ENCODE measurements around the gene LRRC41.
"Not testable (repeated sequence)": the region's sequence is repeated elsewhere in the genome, so short reads cannot be mapped to it uniquely, and the experiment has no call there.

The LRRC41 gene

DNA sequence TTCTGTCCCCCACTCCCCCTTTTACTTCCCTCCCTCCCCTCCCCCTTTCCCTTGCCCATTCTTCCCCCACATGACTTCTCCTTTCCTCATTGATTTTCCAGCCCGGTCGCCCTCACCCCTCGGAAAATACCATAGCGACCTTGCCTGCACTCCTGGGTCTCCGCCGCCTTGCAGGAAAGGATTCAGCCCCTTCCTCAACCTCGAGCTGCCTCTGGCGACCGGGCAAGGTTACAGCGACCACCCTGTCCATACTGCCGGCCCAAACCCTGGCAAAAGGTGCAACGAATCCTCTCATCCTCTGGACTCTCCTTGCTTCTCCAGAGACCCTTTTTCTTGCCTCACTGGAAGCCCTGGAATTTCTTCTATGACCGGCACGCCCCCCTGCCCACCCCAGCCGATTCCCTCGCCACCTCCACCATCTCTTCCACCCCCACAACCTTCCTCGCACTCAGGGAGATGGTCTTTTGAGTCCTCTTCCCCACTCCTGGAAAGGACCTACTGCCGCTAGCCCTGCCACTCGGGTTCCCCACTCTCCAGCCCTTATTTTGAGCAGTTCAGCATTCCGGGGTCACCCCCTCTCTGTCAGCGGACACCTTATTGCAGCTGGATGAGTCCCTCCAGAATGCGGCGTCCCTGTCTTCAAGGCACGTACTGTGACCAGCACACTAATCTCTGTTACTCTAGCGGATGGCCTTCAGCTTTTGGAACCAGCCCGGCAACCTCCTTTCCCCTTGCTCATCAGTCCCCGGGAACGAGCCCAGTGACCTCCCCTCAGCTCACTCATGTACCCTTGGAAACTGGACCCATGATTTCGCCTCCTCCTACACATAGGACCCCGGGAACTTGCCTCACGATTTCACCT is 38.0 kb upstream of the LRRC41 start:
- no peaks in the 10 kb centered on the region for H3K4me1 ChIP-seq (ENCODE audit: control insufficient read depth, insufficient read depth, low read length)
- H3K36me3 ChIP-seq (ENCODE audit: control insufficient read depth, insufficient read depth, low read length): peaks cover 6% of the 10 kb centered on the region
- WGBS, 2 experiments: 62% methylated on average over 31 of the region's 31 CpGs
- H3K9me3 ChIP-seq (ENCODE audit: control insufficient read depth, low read length): no peaks in the 10 kb centered on the region
- no peaks in the 10 kb centered on the region for H3K27me3 ChIP-seq (ENCODE audit: control insufficient read depth, insufficient read depth, low read length, poor library complexity, severe bottlenecking)
- H3K4me3 ChIP-seq (ENCODE audit: insufficient read depth, low read depth, low read length): peak overlapping the region; percentile 88
- peak overlapping the region; percentile 87 for H3K27ac ChIP-seq (ENCODE audit: insufficient read depth, low read depth, low read length, poor library complexity, severe bottlenecking)

- Histone ChIP-seq H3K36me3 (ENCODE audit: control insufficient read depth, insufficient read depth, low read length) (peaks cover 6% of the 10 kb centered on the region), H3K4me1 (ENCODE audit: control insufficient read depth, insufficient read depth, low read length) (no peaks in the 10 kb centered on the region), H3K27me3 (ENCODE audit: control insufficient read depth, insufficient read depth, low read length, poor library complexity, severe bottlenecking) (no peaks in the 10 kb centered on the region), H3K4me3 (ENCODE audit: insufficient read depth, low read depth, low read length) (peak within 1 kb of the TSS; percentile 88), H3K9me3 (ENCODE audit: control insufficient read depth, low read length) (no peaks in the 10 kb centered on the region), H3K27ac (ENCODE audit: insufficient read depth, low read depth, low read length, poor library complexity, severe bottlenecking) (peak within 1 kb of the TSS; percentile 87)
- 0 to 1% methylated on average over 53 of the region's 53 CpGs for WGBS, 2 experiments
Observed at GRCh38 chr1:46340404-46341221, 37.2 kb upstream of the LRRC41 start, which contains the start of gene NSUN4. Gene NSUN4, plus strand, starts transcription at chr1:46340807. Its CDS starts 20 bp downstream, at chr1:46340827.

DNA sequence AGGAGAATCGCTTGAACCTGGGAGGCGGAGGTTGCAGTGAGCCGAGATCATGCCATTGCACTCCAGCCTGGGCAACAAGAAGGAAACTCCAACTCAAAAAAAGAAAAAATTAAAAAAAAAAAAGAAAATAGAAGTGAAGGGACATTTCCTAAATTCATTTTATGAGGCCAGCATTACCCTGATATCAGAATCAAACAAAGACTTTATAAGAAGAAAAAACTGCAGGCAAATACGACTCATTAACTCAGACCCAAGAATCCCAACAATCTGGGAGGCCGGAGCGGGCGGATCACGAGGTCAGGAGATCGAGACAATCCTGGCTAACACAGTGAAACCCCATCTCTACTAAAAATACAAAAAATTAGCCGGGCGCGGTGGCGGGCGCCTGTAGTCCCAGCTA is 34.0 kb upstream of the LRRC41 start:
- H3K27ac ChIP-seq (ENCODE audit: insufficient read depth, low read depth, low read length, poor library complexity, severe bottlenecking); H3K4me1 ChIP-seq (ENCODE audit: control insufficient read depth, insufficient read depth, low read length); H3K27me3 ChIP-seq (ENCODE audit: control insufficient read depth, insufficient read depth, low read length, poor library complexity, severe bottlenecking); H3K4me3 ChIP-seq (ENCODE audit: insufficient read depth, low read depth, low read length); H3K36me3 ChIP-seq (ENCODE audit: control insufficient read depth, insufficient read depth, low read length); H3K9me3 ChIP-seq (ENCODE audit: control insufficient read depth, low read length): not testable (repeated sequence)
- 90 to 94% methylated on average over 8 to 9 of the region's 14 CpGs for WGBS, 2 experiments

DNA sequence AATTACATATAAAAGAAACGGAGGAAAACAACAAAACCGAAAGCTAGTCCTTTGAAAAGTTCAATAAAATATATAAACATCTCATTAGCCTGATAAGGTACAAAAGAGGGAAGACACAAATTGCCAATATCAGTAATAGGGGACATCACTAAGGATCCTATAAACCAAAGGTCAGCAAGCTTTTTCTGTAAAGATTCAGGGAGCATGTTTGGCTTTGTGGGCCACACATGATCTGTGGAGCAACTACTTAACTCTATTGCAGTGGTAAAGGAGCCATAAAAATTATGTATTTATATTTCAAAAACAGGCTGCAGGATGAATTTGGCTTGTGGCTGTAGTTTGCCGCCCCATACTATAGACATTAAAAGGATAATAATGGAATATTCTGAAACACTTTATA is 31.7 kb upstream of the LRRC41 start:
- no peaks in the 10 kb centered on the region for H3K27me3 ChIP-seq (ENCODE audit: control insufficient read depth, insufficient read depth, low read length, poor library complexity, severe bottlenecking)
- no peaks in the 10 kb centered on the region for H3K36me3 ChIP-seq (ENCODE audit: control insufficient read depth, insufficient read depth, low read length)
- H3K27ac ChIP-seq (ENCODE audit: insufficient read depth, low read depth, low read length, poor library complexity, severe bottlenecking): no peak overlapping the region
- no peaks in the 10 kb centered on the region for H3K4me1 ChIP-seq (ENCODE audit: control insufficient read depth, insufficient read depth, low read length)
- H3K9me3 ChIP-seq (ENCODE audit: control insufficient read depth, low read length): no peaks in the 10 kb centered on the region
- no peak overlapping the region for H3K4me3 ChIP-seq (ENCODE audit: insufficient read depth, low read depth, low read length)
- WGBS, 2 experiments: 88 to 100% methylated on average over 1 to 2 of the region's 3 CpGs

DNA sequence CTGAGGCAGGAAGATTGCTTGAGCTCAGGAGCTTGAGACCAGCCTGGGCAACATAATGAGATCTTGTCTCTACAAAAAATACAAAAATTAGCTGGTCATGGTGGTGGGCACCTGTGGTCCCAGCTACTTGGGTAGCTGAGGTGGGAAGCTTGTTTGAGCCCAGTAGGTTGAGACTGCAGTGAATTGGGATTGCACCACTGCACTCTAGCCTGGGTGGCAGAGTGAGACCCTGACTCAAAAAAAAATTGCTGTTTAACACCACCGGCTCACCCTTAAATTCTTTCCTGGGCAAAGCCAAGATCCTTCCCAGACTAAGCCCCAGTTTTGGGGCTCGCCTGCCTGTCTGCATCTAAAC is 30.6 kb upstream of the LRRC41 start:
- Histone ChIP-seq H3K9me3 (ENCODE audit: control insufficient read depth, low read length) (no peaks in the 10 kb centered on the region), H3K4me3 (ENCODE audit: insufficient read depth, low read depth, low read length) (no peak overlapping the region), H3K27me3 (ENCODE audit: control insufficient read depth, insufficient read depth, low read length, poor library complexity, severe bottlenecking) (no peaks in the 10 kb centered on the region), H3K4me1 (ENCODE audit: control insufficient read depth, insufficient read depth, low read length) (no peaks in the 10 kb centered on the region), H3K27ac (ENCODE audit: insufficient read depth, low read depth, low read length, poor library complexity, severe bottlenecking) (no peak overlapping the region), H3K36me3 (ENCODE audit: control insufficient read depth, insufficient read depth, low read length) (no peaks in the 10 kb centered on the region)
- 92 to 94% methylated on average over 2 of the region's 2 CpGs for WGBS, 2 experiments

GRCh38 chr1:46333300-46334029 is 30.0 kb upstream of the LRRC41 start:
- H3K36me3 ChIP-seq (ENCODE audit: control insufficient read depth, insufficient read depth, low read length): no peaks in the 10 kb centered on the region
- no peak overlapping the region for H3K4me3 ChIP-seq (ENCODE audit: insufficient read depth, low read depth, low read length)
- H3K9me3 ChIP-seq (ENCODE audit: control insufficient read depth, low read length): no peaks in the 10 kb centered on the region
- no peaks in the 10 kb centered on the region for H3K27me3 ChIP-seq (ENCODE audit: control insufficient read depth, insufficient read depth, low read length, poor library complexity, severe bottlenecking)
- no peaks in the 10 kb centered on the region for H3K4me1 ChIP-seq (ENCODE audit: control insufficient read depth, insufficient read depth, low read length)
- 76 to 79% methylated on average over 9 of the region's 9 CpGs for WGBS, 2 experiments
- no peak overlapping the region for H3K27ac ChIP-seq (ENCODE audit: insufficient read depth, low read depth, low read length, poor library complexity, severe bottlenecking)

DNA sequence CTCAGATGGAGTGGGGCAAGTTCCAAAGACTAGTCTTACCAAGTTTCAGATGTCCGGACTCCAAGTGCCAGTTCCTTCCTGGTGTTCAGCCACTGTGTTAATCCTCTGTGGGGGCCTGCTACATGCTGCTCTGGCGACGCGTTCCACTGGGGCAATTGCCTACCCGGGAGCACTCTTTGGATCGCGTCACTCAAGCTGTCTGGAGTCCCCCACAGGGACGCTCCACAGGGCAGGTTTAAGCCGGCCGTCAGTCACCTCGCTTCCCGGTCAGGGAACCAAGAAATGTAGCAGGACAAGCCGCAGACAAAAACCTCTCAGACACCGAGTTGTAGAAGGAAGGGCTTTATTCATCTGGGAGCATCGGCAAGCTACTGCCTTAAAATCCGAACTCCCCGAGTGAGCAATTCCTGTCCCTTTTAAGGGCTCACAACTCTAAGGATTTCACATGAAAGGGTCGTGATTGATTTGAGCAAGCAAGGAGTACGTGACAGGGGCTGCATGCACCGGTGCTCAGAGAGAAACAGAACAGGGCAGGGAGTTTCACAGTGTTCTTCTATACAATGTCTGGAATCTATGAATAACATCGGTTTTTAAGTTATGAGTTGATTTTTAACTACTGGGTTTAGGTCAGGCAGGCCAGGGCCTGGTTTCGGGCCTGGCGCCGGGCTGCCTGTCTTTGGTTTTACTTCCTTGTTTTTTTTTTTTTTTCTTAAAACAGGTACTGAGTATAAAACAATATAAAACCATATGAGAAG is 28.5 kb upstream of the LRRC41 start:
- peak overlapping the region; percentile 44 for H3K27ac ChIP-seq (ENCODE audit: insufficient read depth, low read depth, low read length, poor library complexity, severe bottlenecking)
- WGBS, 2 experiments: 43 to 44% methylated on average over 22 to 24 of the region's 24 CpGs

GRCh38 chr1:46330381-46330780 is 27.0 kb upstream of the LRRC41 start:
- H3K4me1 ChIP-seq (ENCODE audit: control insufficient read depth, insufficient read depth, low read length); H3K9me3 ChIP-seq (ENCODE audit: control insufficient read depth, low read length); H3K27ac ChIP-seq (ENCODE audit: insufficient read depth, low read depth, low read length, poor library complexity, severe bottlenecking); H3K36me3 ChIP-seq (ENCODE audit: control insufficient read depth, insufficient read depth, low read length); H3K4me3 ChIP-seq (ENCODE audit: insufficient read depth, low read depth, low read length); H3K27me3 ChIP-seq (ENCODE audit: control insufficient read depth, insufficient read depth, low read length, poor library complexity, severe bottlenecking): not testable (repeated sequence)
- 91% methylated on average over 2 of the region's 2 CpGs for WGBS, 2 experiments

More for the DNA sequence above, 28.5 kb upstream of the LRRC41 start:
- H3K4me3 ChIP-seq (ENCODE audit: insufficient read depth, low read depth, low read length); H3K27me3 ChIP-seq (ENCODE audit: control insufficient read depth, insufficient read depth, low read length, poor library complexity, severe bottlenecking); H3K9me3 ChIP-seq (ENCODE audit: control insufficient read depth, low read length); H3K36me3 ChIP-seq (ENCODE audit: control insufficient read depth, insufficient read depth, low read length); H3K4me1 ChIP-seq (ENCODE audit: control insufficient read depth, insufficient read depth, low read length): not testable (repeated sequence)

DNA sequence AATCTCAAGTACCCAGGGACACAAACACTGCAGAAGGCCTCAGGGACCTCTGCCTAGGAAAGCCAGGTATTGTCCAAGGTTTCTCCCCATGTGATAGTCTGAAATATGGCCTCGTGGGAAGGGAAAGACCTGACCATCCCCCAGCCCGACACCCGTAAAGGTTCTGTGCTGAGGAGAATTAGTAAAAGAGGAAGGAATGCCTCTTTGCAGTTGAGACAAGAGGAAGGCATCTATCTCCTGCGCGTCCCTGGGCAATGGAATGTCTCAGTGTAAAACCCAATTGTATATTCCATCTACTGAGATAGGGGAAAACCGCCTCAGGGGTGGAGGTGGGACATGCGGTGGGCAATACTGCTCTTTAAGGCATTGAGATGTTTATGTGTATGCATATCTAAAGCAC is 26.4 kb upstream of the LRRC41 start:
- H3K36me3 ChIP-seq (ENCODE audit: control insufficient read depth, insufficient read depth, low read length); H3K27me3 ChIP-seq (ENCODE audit: control insufficient read depth, insufficient read depth, low read length, poor library complexity, severe bottlenecking); H3K4me3 ChIP-seq (ENCODE audit: insufficient read depth, low read depth, low read length); H3K27ac ChIP-seq (ENCODE audit: insufficient read depth, low read depth, low read length, poor library complexity, severe bottlenecking); H3K9me3 ChIP-seq (ENCODE audit: control insufficient read depth, low read length); H3K4me1 ChIP-seq (ENCODE audit: control insufficient read depth, insufficient read depth, low read length): not testable (repeated sequence)
- 50 to 54% methylated on average over 3 of the region's 7 CpGs for WGBS, 2 experiments

Measured in ectodermal cell (in vitro differentiated cells).